ENCODE measurements around the gene HEATR3.
"Not testable (repeated sequence)": the region's sequence is repeated elsewhere in the genome, so short reads cannot be mapped to it uniquely, and the experiment has no call there.

HEATR3 gene

GRCh38 chr16:50132571-50132970 lies 66.8 kb downstream of the HEATR3 start:
- H3K9ac ChIP-seq (ENCODE audit: low read length in 2 of 2); H3K36me3 ChIP-seq (ENCODE audit: control insufficient read depth in 2 of 2, insufficient read depth in 2 of 2, low read length in 2 of 2); H3K9me3 ChIP-seq (ENCODE audit: control insufficient read depth in 2 of 2, low read length in 2 of 2); H3K4me1 ChIP-seq (ENCODE audit: control insufficient read depth, insufficient read depth, low read length); H3K4me3 ChIP-seq (ENCODE audit: low read length in 2 of 2); H3K27ac ChIP-seq (ENCODE audit: low read length); H3K27me3 ChIP-seq (ENCODE audit: control insufficient read depth in 1 of 2, insufficient read depth in 2 of 2, low read length in 2 of 2): not testable (repeated sequence)

GRCh38 chr16:50133214-50133613 lies 67.4 kb downstream of the HEATR3 start:
- H3K27me3 ChIP-seq (ENCODE audit: control insufficient read depth in 1 of 2, insufficient read depth in 2 of 2, low read length in 2 of 2): peaks cover 0 to 3% of the 10 kb centered on the region in 2 donors
- no peak overlapping the region for H3K4me3 ChIP-seq (ENCODE audit: low read length in 2 of 2)
- no peaks in the 10 kb centered on the region for H3K4me1 ChIP-seq (ENCODE audit: control insufficient read depth, insufficient read depth, low read length)
- H3K9ac ChIP-seq (ENCODE audit: low read length in 2 of 2): no peak overlapping the region
- no peak overlapping the region for H3K27ac ChIP-seq (ENCODE audit: low read length)
- no peaks in the 10 kb centered on the region for H3K36me3 ChIP-seq (ENCODE audit: control insufficient read depth in 2 of 2, insufficient read depth in 2 of 2, low read length in 2 of 2)
- H3K9me3 ChIP-seq (ENCODE audit: control insufficient read depth in 2 of 2, low read length in 2 of 2): no peaks in the 10 kb centered on the region

DNA sequence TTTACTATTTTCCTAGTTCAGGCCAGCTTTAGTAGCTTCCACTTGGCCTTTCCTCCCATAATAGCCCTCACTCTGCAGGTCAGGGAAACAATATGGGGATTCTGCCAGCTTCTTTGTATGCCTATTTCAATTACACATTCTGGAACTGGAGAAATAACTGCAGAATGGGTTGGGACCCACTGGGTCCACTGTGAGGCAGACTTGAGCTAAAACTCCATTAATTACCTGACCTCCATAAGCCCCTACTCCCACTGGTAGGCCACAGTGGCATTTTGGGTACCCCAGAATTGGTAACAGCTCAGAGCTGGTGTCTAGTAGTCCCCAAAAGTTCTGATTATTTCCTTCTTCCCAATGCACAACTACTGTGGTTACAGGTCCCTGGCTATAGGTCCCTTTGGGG lies 70.6 kb downstream of the HEATR3 start:
- peaks cover 0 to 3% of the 10 kb centered on the region in 2 donors for H3K27me3 ChIP-seq (ENCODE audit: control insufficient read depth in 1 of 2, insufficient read depth in 2 of 2, low read length in 2 of 2)
- H3K9me3 ChIP-seq (ENCODE audit: control insufficient read depth in 2 of 2, low read length in 2 of 2): peaks cover 0 to 2% of the 10 kb centered on the region in 2 donors
- no peak overlapping the region for H3K27ac ChIP-seq (ENCODE audit: low read length)
- no peak overlapping the region for H3K4me3 ChIP-seq (ENCODE audit: low read length in 2 of 2)
- H3K4me1 ChIP-seq (ENCODE audit: control insufficient read depth, insufficient read depth, low read length): no peaks in the 10 kb centered on the region
- no peak overlapping the region for H3K9ac ChIP-seq (ENCODE audit: low read length in 2 of 2)
- H3K36me3 ChIP-seq (ENCODE audit: control insufficient read depth in 2 of 2, insufficient read depth in 2 of 2, low read length in 2 of 2): no peaks in the 10 kb centered on the region

DNA sequence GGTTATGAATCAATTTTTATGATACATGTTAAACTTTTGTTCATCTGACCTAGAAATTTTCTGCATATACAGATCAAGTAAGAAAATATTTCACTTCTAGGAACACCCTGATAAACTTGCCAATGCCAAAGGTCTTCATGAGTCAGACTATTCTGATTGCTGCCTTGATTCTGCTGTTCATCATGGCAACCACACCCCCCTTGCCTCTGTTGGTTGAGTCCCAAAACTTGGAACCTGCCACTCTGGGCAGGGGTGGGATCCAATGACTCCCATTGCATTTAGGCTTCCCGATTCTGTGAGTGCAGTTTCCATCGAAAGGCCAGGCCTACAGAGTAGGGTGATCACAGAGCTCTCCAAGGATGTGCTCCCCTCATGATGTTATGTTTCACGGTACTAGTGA lies 71.5 kb downstream of the HEATR3 start:
- Histone ChIP-seq H3K27ac (ENCODE audit: low read length) (no peak overlapping the region), H3K36me3 (ENCODE audit: control insufficient read depth in 2 of 2, insufficient read depth in 2 of 2, low read length in 2 of 2) (no peaks in the 10 kb centered on the region), H3K27me3 (ENCODE audit: control insufficient read depth in 1 of 2, insufficient read depth in 2 of 2, low read length in 2 of 2) (peaks cover 0 to 3% of the 10 kb centered on the region in 2 donors), H3K4me3 (ENCODE audit: low read length in 2 of 2) (no peak overlapping the region), H3K9me3 (ENCODE audit: control insufficient read depth in 2 of 2, low read length in 2 of 2) (peaks cover 0 to 2% of the 10 kb centered on the region in 2 donors), H3K9ac (ENCODE audit: low read length in 2 of 2) (no peak overlapping the region), H3K4me1 (ENCODE audit: control insufficient read depth, insufficient read depth, low read length) (no peaks in the 10 kb centered on the region)

- H3K9me3 ChIP-seq (ENCODE audit: control insufficient read depth in 2 of 2, low read length in 2 of 2): peaks cover 0 to 2% of the 10 kb centered on the region in 2 donors
- no peak overlapping the region for H3K27ac ChIP-seq (ENCODE audit: low read length)
- H3K4me1 ChIP-seq (ENCODE audit: control insufficient read depth, insufficient read depth, low read length): no peaks in the 10 kb centered on the region
- no peak overlapping the region for H3K4me3 ChIP-seq (ENCODE audit: low read length in 2 of 2)
- H3K27me3 ChIP-seq (ENCODE audit: control insufficient read depth in 1 of 2, insufficient read depth in 2 of 2, low read length in 2 of 2): peaks cover 0 to 3% of the 10 kb centered on the region in 2 donors
- H3K9ac ChIP-seq (ENCODE audit: low read length in 2 of 2): no peak overlapping the region
- H3K36me3 ChIP-seq (ENCODE audit: control insufficient read depth in 2 of 2, insufficient read depth in 2 of 2, low read length in 2 of 2): no peaks in the 10 kb centered on the region
These were observed 73.8 kb downstream of the HEATR3 start for GRCh38 chr16:50139580-50139979.

GRCh38 chr16:50144211-50144610 lies 78.4 kb downstream of the HEATR3 start:
- Histone ChIP-seq H3K27ac (ENCODE audit: low read length) (no peak overlapping the region), H3K9me3 (ENCODE audit: control insufficient read depth in 2 of 2, low read length in 2 of 2) (peaks cover 0 to 2% of the 10 kb centered on the region in 2 donors), H3K4me3 (ENCODE audit: low read length in 2 of 2) (no peak overlapping the region), H3K36me3 (ENCODE audit: control insufficient read depth in 2 of 2, insufficient read depth in 2 of 2, low read length in 2 of 2) (no peaks in the 10 kb centered on the region), H3K4me1 (ENCODE audit: control insufficient read depth, insufficient read depth, low read length) (no peaks in the 10 kb centered on the region), H3K27me3 (ENCODE audit: control insufficient read depth in 1 of 2, insufficient read depth in 2 of 2, low read length in 2 of 2) (no peaks in the 10 kb centered on the region), H3K9ac (ENCODE audit: low read length in 2 of 2) (no peak overlapping the region)

DNA sequence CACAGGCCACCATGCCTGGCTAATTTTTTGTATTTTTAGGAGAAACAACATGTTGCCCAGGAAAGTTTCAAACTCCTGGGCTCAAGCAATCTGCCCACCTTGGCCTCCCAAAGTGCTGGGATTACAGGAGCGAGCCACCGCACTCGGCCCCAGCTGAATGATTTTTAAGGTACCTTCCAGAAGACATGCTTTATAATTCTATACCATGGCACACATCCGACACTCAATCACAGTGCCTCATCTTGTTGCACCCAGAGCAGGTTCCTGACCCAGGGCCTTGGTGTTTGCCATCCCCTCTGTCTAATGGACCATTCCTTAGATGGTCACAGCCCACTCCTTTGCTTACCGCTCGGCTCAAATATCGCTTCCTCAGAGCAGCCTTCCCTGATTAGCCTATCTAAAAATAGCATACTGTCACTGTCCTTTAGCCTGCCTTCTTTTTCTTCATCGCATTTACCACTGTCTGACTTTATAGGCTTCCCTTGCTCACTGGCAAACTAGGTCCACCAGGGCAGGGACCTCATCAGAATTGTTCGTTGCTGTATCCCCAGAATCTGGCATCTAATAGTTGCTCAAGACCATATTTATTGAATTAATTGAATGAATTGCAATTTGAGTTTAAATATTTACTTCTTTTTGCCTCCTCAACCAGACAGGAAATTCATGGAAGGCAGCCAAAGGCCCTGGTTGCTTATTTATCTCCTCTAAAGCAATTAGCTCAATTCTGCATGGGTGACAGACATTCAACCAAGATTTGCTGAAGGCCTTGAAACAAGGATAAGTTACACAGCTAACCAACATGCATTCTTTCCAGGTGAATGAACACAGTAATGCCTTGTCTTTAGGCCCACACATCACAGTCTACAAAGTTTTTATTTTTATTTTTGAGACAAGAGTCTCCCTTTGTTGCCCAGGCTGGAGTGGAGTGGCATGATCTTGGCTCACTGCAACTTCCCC lies 81.0 kb downstream of the HEATR3 start:
- no peaks in the 10 kb centered on the region for H3K36me3 ChIP-seq (ENCODE audit: control insufficient read depth in 2 of 2, insufficient read depth in 2 of 2, low read length in 2 of 2)
- H3K9me3 ChIP-seq (ENCODE audit: control insufficient read depth in 2 of 2, low read length in 2 of 2): no peaks in the 10 kb centered on the region
- H3K9ac ChIP-seq (ENCODE audit: low read length in 2 of 2): no peak overlapping the region
- no peak overlapping the region for H3K4me3 ChIP-seq (ENCODE audit: low read length in 2 of 2)
- no peaks in the 10 kb centered on the region for H3K27me3 ChIP-seq (ENCODE audit: control insufficient read depth in 1 of 2, insufficient read depth in 2 of 2, low read length in 2 of 2)
- H3K27ac ChIP-seq (ENCODE audit: low read length): no peak overlapping the region
- peaks cover under 1% of the 10 kb centered on the region for H3K4me1 ChIP-seq (ENCODE audit: control insufficient read depth, insufficient read depth, low read length)

DNA sequence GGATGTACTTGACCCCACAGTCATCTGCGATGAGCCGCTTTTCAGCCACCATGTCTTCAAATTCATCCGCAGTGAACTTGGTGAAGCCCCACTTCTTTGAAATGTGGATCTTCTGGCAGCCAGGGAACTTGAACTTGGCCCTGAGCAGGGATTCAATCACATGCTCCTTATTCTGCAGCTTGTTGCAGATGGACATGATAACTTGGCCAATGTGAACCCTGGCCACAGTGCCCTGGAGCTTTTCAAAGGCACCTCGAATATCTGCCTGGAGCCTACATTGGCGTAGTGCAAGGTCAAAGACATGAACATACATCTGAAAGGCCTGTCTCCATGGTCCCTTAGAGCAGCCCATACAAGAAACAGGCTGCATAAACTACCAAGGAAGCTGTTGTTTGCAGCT lies 85.6 kb downstream of the HEATR3 start:
- peaks cover 15% of the 10 kb centered on the region for H3K4me1 ChIP-seq (ENCODE audit: control insufficient read depth, insufficient read depth, low read length)
- no peaks in the 10 kb centered on the region for H3K27me3 ChIP-seq (ENCODE audit: control insufficient read depth in 1 of 2, insufficient read depth in 2 of 2, low read length in 2 of 2)
- H3K27ac ChIP-seq (ENCODE audit: low read length): no peak overlapping the region
- no peak overlapping the region for H3K4me3 ChIP-seq (ENCODE audit: low read length in 2 of 2)
- H3K36me3 ChIP-seq (ENCODE audit: control insufficient read depth in 2 of 2, insufficient read depth in 2 of 2, low read length in 2 of 2): no peaks in the 10 kb centered on the region
- no peak overlapping the region for H3K9ac ChIP-seq (ENCODE audit: low read length in 2 of 2)
- no peaks in the 10 kb centered on the region for H3K9me3 ChIP-seq (ENCODE audit: control insufficient read depth in 2 of 2, low read length in 2 of 2)

GRCh38 chr16:50151756-50152155 lies 86.0 kb downstream of the HEATR3 start:
- Histone ChIP-seq H3K27ac (ENCODE audit: low read length) (peak overlapping the region; percentile 85), H3K36me3 (ENCODE audit: control insufficient read depth in 2 of 2, insufficient read depth in 2 of 2, low read length in 2 of 2) (no peaks in the 10 kb centered on the region), H3K4me1 (ENCODE audit: control insufficient read depth, insufficient read depth, low read length) (peaks cover 19% of the 10 kb centered on the region), H3K9me3 (ENCODE audit: control insufficient read depth in 2 of 2, low read length in 2 of 2) (no peaks in the 10 kb centered on the region), H3K27me3 (ENCODE audit: control insufficient read depth in 1 of 2, insufficient read depth in 2 of 2, low read length in 2 of 2) (no peaks in the 10 kb centered on the region), H3K9ac (ENCODE audit: low read length in 2 of 2) (peak overlapping the region in 1 of 2 donors; percentile 80), H3K4me3 (ENCODE audit: low read length in 2 of 2) (peak overlapping the region; percentile 81 to 84)

GRCh38 chr16:50152351-50152806 lies 86.6 kb downstream of the HEATR3 start:
- Histone ChIP-seq H3K36me3 (ENCODE audit: control insufficient read depth in 2 of 2, insufficient read depth in 2 of 2, low read length in 2 of 2) (no peaks in the 10 kb centered on the region), H3K9me3 (ENCODE audit: control insufficient read depth in 2 of 2, low read length in 2 of 2) (no peaks in the 10 kb centered on the region), H3K4me3 (ENCODE audit: low read length in 2 of 2) (peak overlapping the region; percentile 81 to 84), H3K4me1 (ENCODE audit: control insufficient read depth, insufficient read depth, low read length) (peaks cover 19% of the 10 kb centered on the region), H3K27me3 (ENCODE audit: control insufficient read depth in 1 of 2, insufficient read depth in 2 of 2, low read length in 2 of 2) (no peaks in the 10 kb centered on the region), H3K9ac (ENCODE audit: low read length in 2 of 2) (peak overlapping the region; percentile 80 to 87), H3K27ac (ENCODE audit: low read length) (peak overlapping the region; percentile 85)

Measured in stomach smooth muscle (tissue), 2 donors.